GM23338 (cell line): ENCODE measurements around the gene BMP10.

Experiments used
- CREB1 ChIP-seq: fragments of 250-450 bp; sonication (Bioruptor Pico); IDR thresholded peaks from 2 replicates; pipeline ENCODE4 v1.5.0; 2020; ENCODE audit warnings: low read depth, mild to moderate bottlenecking, moderate library complexity
- CTCF ChIP-seq, 2 experiments: fragments of 200-600 bp in 1 of 2; sonication (generic) in 1 of 2; conservative IDR thresholded peaks; 2 replicates each; pipeline versions ENCODE4 v1.5.1 to v1.6.1; 2016 to 2017; ENCODE audit warnings: antibody characterized with exemption in 2 of 2, low read depth in 2 of 2, mild to moderate bottlenecking in 2 of 2, moderate library complexity in 1 of 2
- EZH2 ChIP-seq: fragments of 200-600 bp; sonication (generic); IDR thresholded peaks from one replicate; pipeline ENCODE4 v1.8.0; 2017; ENCODE audit warnings: antibody characterized with exemption, mild to moderate bottlenecking, low read depth; ENCODE audit not compliant: unreplicated experiment
- EZH2phosphoT487 ChIP-seq: fragments of 200-600 bp; sonication (generic); IDR thresholded peaks from one replicate; pipeline ENCODE4 v1.8.1; 2018; ENCODE audit warnings: antibody characterized with exemption; ENCODE audit not compliant: unreplicated experiment
- JUNB ChIP-seq: IDR thresholded peaks from one replicate; pipeline ENCODE4 v1.6.1; 2016; ENCODE audit warnings: antibody characterized with exemption; ENCODE audit not compliant: unreplicated experiment
- POLR2AphosphoS5 ChIP-seq: IDR thresholded peaks from 2 replicates; pipeline ENCODE4 v1.6.1; 2016; ENCODE audit warnings: antibody characterized with exemption, low read depth
- REST ChIP-seq: IDR thresholded peaks from one replicate; pipeline ENCODE4 v1.6.1; 2018; ENCODE audit warnings: antibody characterized with exemption; ENCODE audit not compliant: unreplicated experiment
- ZNF462 ChIP-seq: fragments of 250-450 bp; sonication (Bioruptor Pico); IDR thresholded peaks from 2 replicates; pipeline ENCODE4 v1.5.0; 2020; ENCODE audit warnings: mild to moderate bottlenecking, moderate library complexity

GRCh38 chr2:68849579-68850030, 21.6 kb downstream of the BMP10 start:
- TF ChIP-seq ZNF462 (CRISPR knock-in tag) (no peak), CTCF (conservative IDR thresholded peaks at IDR 0.05; ENCODE audit: low read depth in 2 of 2) (no peak), CREB1 (CRISPR knock-in tag) (no peak), EZH2phosphoT487 (no peak), POLR2AphosphoS5 (no peak), JUNB (no peak), EZH2 (no peak), REST (no peak)
